IMR-90 (cell line): ENCODE measurements around the gene MAGI1. TPM values are rescaled to one million over a fixed set of nuclear protein-coding genes. Genes with fewer than 3 reads are reported as not detected.

Experiments used
- ATAC-seq: fragments of 200-7000 bp; cut with Tn5 transposase; 2 replicates; pipeline ENCODE4 v1.9.1; 2020; ENCODE audit warnings: low read depth, mild to moderate bottlenecking, moderate library complexity
- BruUV-seq: library from RNA; stranded (reverse); fragments of 400-500 nt; replicated peaks from 2 replicates; lab custom pipeline; 2021; lab: Mats Ljungman, UMichigan
- CTCF ChIA-PET: fragments of 300-600 bp; formaldehyde crosslinking; extraction: SDS; loops from one replicate; lab custom pipeline; 2021; ENCODE audit warnings: antibody characterized with exemption; lab: Yijun Ruan, JAX
- POLR2A ChIA-PET: fragments of 300-600 bp; sonication (Branson Sonifier 250); formaldehyde crosslinking; loops from one replicate; lab custom pipeline; 2022; ENCODE audit warnings: antibody characterized with exemption; ENCODE audit not compliant: unreplicated experiment; lab: Charles Lee
- DNase-seq: peaks from one replicate; pipeline ENCODE4 v3.0.0; 2013
- H2AFZ ChIP-seq: replicated peaks from 2 replicates; pipeline ENCODE3; 2013; ENCODE audit warnings: low read length, mild to moderate bottlenecking; ENCODE audit not compliant: poor library complexity
- H2AK5ac ChIP-seq: 2 replicates; pipeline ENCODE4 v1.6.1; 2013; ENCODE audit warnings: low read depth, low read length, inconsistent platforms
- H2AK9ac ChIP-seq: replicated peaks from 2 replicates; pipeline ENCODE3; 2013; ENCODE audit warnings: mild to moderate bottlenecking, low read depth, low read length, moderate library complexity; ENCODE audit not compliant: poor library complexity
- H2BK120ac ChIP-seq: 2 replicates; pipeline ENCODE4 v1.6.1; 2013; ENCODE audit warnings: low read depth, low read length, inconsistent platforms
- H2BK15ac ChIP-seq: 3 replicates; pipeline ENCODE4 v1.6.1; 2013; ENCODE audit warnings: low read depth, low read length, inconsistent platforms
- H2BK20ac ChIP-seq: 2 replicates; pipeline ENCODE4 v1.6.1; 2013; ENCODE audit warnings: low read depth, mild to moderate bottlenecking, inconsistent platforms, low read length, moderate library complexity
- H2BK5ac ChIP-seq: 2 replicates; pipeline ENCODE4 v1.6.1; 2013; ENCODE audit warnings: mild to moderate bottlenecking, low read depth, low read length, inconsistent platforms; ENCODE audit not compliant: poor library complexity, severe bottlenecking
- H3K14ac ChIP-seq: replicated peaks from 2 replicates; pipeline ENCODE4 v1.6.1; 2013; ENCODE audit warnings: low read depth, low read length, inconsistent platforms
- H3K18ac ChIP-seq: 2 replicates; pipeline ENCODE4 v1.6.1; 2013; ENCODE audit warnings: low read depth, low read length, control low read depth
- H3K23ac ChIP-seq: 2 replicates; pipeline ENCODE4 v1.6.1; 2013; ENCODE audit warnings: low read depth, low read length, inconsistent platforms
- H3K27ac ChIP-seq: 2 replicates; pipeline ENCODE4 v1.5.1; 2013; ENCODE audit warnings: mild to moderate bottlenecking, control low read depth, low read length; ENCODE audit not compliant: insufficient read depth
- H3K27me3 ChIP-seq: 2 replicates; pipeline ENCODE4 v1.6.1; 2013; ENCODE audit warnings: low read length; ENCODE audit not compliant: control insufficient read depth, insufficient read depth
- H3K36me3 ChIP-seq: 2 replicates; pipeline ENCODE4 v1.6.1; 2013; ENCODE audit warnings: low read length, mixed read lengths; ENCODE audit not compliant: control insufficient read depth, insufficient read depth
- H3K4ac ChIP-seq: 2 replicates; pipeline ENCODE4 v1.6.1; 2013; ENCODE audit warnings: low read depth, low read length, inconsistent platforms
- H3K4me1 ChIP-seq: 2 replicates; pipeline ENCODE4 v1.6.1; 2013; ENCODE audit warnings: low read length, mixed read lengths; ENCODE audit not compliant: control insufficient read depth, insufficient read depth
- H3K4me2 ChIP-seq: 2 replicates; pipeline ENCODE4 v1.6.1; 2013; ENCODE audit warnings: low read depth, mild to moderate bottlenecking, control low read depth, low read length, moderate library complexity
- H3K4me3 ChIP-seq: 2 replicates; pipeline ENCODE4 v1.5.1; 2013; ENCODE audit warnings: low read depth, mild to moderate bottlenecking, control low read depth, low read length, moderate library complexity; ENCODE audit not compliant: insufficient read depth
- H3K56ac ChIP-seq: 2 replicates; pipeline ENCODE4 v1.6.1; 2013; ENCODE audit warnings: low read length, inconsistent platforms; ENCODE audit not compliant: insufficient read depth; ENCODE audit errors: extremely low read depth
- H3K79me1 ChIP-seq, 2 experiments: 2 replicates each; pipeline ENCODE4 v1.6.1; 2013; ENCODE audit warnings: low read length in 2 of 2, inconsistent platforms in 1 of 2, low read depth in 1 of 2
- H3K9ac ChIP-seq: 2 replicates; pipeline ENCODE4 v1.6.1; 2013; ENCODE audit warnings: low read depth, low read length, control low read depth
- H3K9me1 ChIP-seq: 2 replicates; pipeline ENCODE4 v1.6.1; 2013; ENCODE audit warnings: low read length, inconsistent platforms; ENCODE audit not compliant: insufficient read depth
- H3K9me3 ChIP-seq: 2 replicates; pipeline ENCODE4 v1.6.1; 2013; ENCODE audit warnings: low read length; ENCODE audit not compliant: control insufficient read depth, insufficient read depth
- H4K20me1 ChIP-seq: 2 replicates; pipeline ENCODE4 v1.6.1; 2013; ENCODE audit warnings: low read length, inconsistent platforms; ENCODE audit not compliant: insufficient read depth
- H4K5ac ChIP-seq: 2 replicates; pipeline ENCODE4 v1.6.1; 2013; ENCODE audit warnings: mild to moderate bottlenecking, low read depth, low read length, control low read depth
- H4K8ac ChIP-seq, 2 experiments: 2 replicates each; pipeline ENCODE4 v1.6.1; 2013; ENCODE audit warnings: low read depth in 2 of 2, low read length in 2 of 2, control low read depth in 1 of 2, inconsistent platforms in 1 of 2
- H4K91ac ChIP-seq: 2 replicates; pipeline ENCODE4 v1.6.1; 2013; ENCODE audit warnings: low read depth, low read length, inconsistent platforms; ENCODE audit not compliant: insufficient read depth
- BHLHE40 ChIP-seq: fragments of 150-350 bp; IDR thresholded peaks from 2 replicates; pipeline ENCODE4 v1.6.1; 2016; ENCODE audit warnings: mild to moderate bottlenecking, low read depth, low read length
- CEBPB ChIP-seq: IDR thresholded peaks from 2 replicates; pipeline ENCODE4 v1.6.1; 2012; ENCODE audit warnings: low read depth, low read length, improper control_type of control experiment
- CTCF ChIP-seq: conservative IDR thresholded peaks from 2 replicates; pipeline ENCODE4 v1.5.1; 2012; ENCODE audit warnings: mild to moderate bottlenecking, low read depth, low read length, improper control_type of control experiment
- ELK1 ChIP-seq: fragments of 150-350 bp; IDR thresholded peaks from 2 replicates; pipeline ENCODE4 v1.6.1; 2016; ENCODE audit warnings: low read depth, mild to moderate bottlenecking, low read length, moderate library complexity, borderline replicate concordance
- FOS ChIP-seq: fragments of 150-350 bp; IDR thresholded peaks from 2 replicates; pipeline ENCODE4 v1.6.1; 2016; ENCODE audit warnings: low read depth, low read length
- MAFK ChIP-seq: IDR thresholded peaks from 2 replicates; pipeline ENCODE4 v1.6.1; 2012; ENCODE audit warnings: low read depth, low read length, improper control_type of control experiment
- MAZ ChIP-seq: IDR thresholded peaks from 2 replicates; pipeline ENCODE4 v1.6.1; 2012; ENCODE audit warnings: low read depth, mild to moderate bottlenecking, low read length, improper control_type of control experiment, moderate library complexity, borderline replicate concordance
- MXI1 ChIP-seq: IDR thresholded peaks from 2 replicates; pipeline ENCODE4 v1.6.1; 2012; ENCODE audit warnings: low read depth, mild to moderate bottlenecking, low read length, moderate library complexity, borderline replicate concordance
- NFE2L2 ChIP-seq: fragments of 150-350 bp; IDR thresholded peaks from 2 replicates; pipeline ENCODE4 v1.6.1; 2016; ENCODE audit warnings: low read depth, mild to moderate bottlenecking, low read length
- POLR2A ChIP-seq: IDR thresholded peaks from 2 replicates; pipeline ENCODE4 v1.6.1; 2012; ENCODE audit warnings: mild to moderate bottlenecking, low read depth, low read length
- RAD21 ChIP-seq: IDR thresholded peaks from 2 replicates; pipeline ENCODE4 v1.6.1; 2012; ENCODE audit warnings: low read length, improper control_type of control experiment
- RCOR1 ChIP-seq: IDR thresholded peaks from 2 replicates; pipeline ENCODE4 v1.6.1; 2012; ENCODE audit warnings: mild to moderate bottlenecking, low read length, improper control_type of control experiment; ENCODE audit not compliant: insufficient replicate concordance
- RFX5 ChIP-seq: IDR thresholded peaks from 2 replicates; pipeline ENCODE4 v1.8.0; 2012; ENCODE audit warnings: low read depth, mild to moderate bottlenecking, low read length, moderate library complexity
- SMC3 ChIP-seq: fragments of 150-350 bp; IDR thresholded peaks from 2 replicates; pipeline ENCODE4 v1.6.1; 2016; ENCODE audit warnings: low read depth, mild to moderate bottlenecking, antibody characterized with exemption, low read length, moderate library complexity
- USF2 ChIP-seq: fragments of 150-350 bp; IDR thresholded peaks from 2 replicates; pipeline ENCODE4 v1.6.1; 2017; ENCODE audit warnings: mild to moderate bottlenecking, antibody characterized with exemption, low read length, low read depth
- WGBS, 2 experiments: methylation state at CpG; one replicate each; pipeline versions ENCODE4 v1.1.5 to v1.1.7; 2013; ENCODE audit warnings: missing lambda C conversion rate in 2 of 2; ENCODE audit not compliant: insufficient read length in 1 of 2; ENCODE audit errors: extremely low coverage in 2 of 2; 5-methylcytosine and 5-hydroxymethylcytosine counted together
- dilution Hi-C: fragments of 300-500 bp; cut with HindIII; formaldehyde crosslinking; loops from one replicate; pipeline ENCODE4 v1.14.3; 2018; ENCODE audit warnings: low sequenced_read_pairs; ENCODE audit not compliant: unreplicated experiment
- in situ Hi-C: fragments of 300-500 bp; cut with MboI; formaldehyde crosslinking; loops from 3 replicates; pipeline ENCODE4 v1.14.3; 2019; ENCODE audit warnings: low sequenced_read_pairs, inconsistent platforms, mixed read lengths
- intact Hi-C: fragments of 100-400 bp; cut with micrococcal nuclease; formaldehyde crosslinking; loops from 2 replicates; pipeline ENCODE4 v1.10.0; 2022
- polyA plus RNA-seq, 3 experiments: library from polyadenylated mRNA; depleted of rRNA; stranded (reverse); fragments of >200 nt; gene quantifications; 2 replicates each; pipeline ENCODE4 v1.2.3, GENCODE V29; 2012; ENCODE audit warnings: low replicate concordance in 1 of 3
- total RNA-seq: library from RNA; depleted of rRNA; stranded (reverse); fragments of >200 nt; gene quantifications from 2 replicates; pipeline ENCODE4 v1.2.3, GENCODE V29; 2012

The MAGI1 gene
- total and polyA plus RNA-seq, 2 of the 4 experiments (the other 2 are of a cell fraction): 14.5 to 24.2 TPM

GRCh38 chr3:65745306-65745705 is 293.4 kb downstream of the MAGI1 start:
- dilution Hi-C loops: no loop called here
- no peak for DNase-seq
- WGBS, 2 experiments: no CpG with 5 or more reads among the region's 2 CpGs
- Histone ChIP-seq H3K27ac (no peak overlapping the region), H2AK9ac (no peak overlapping the region), H3K56ac (no peak overlapping the region), H3K79me1 (peaks cover 26 to 34% of the 10 kb centered on the region in 2 experiments), H3K23ac (no peak overlapping the region), H2BK120ac (no peak overlapping the region), H3K4me2 (no peak overlapping the region), H3K36me3 (no peaks in the 10 kb centered on the region), H4K20me1 (peaks cover 14% of the 10 kb centered on the region; the same call in 1 of the 2 replicates), H2AK5ac (no peak overlapping the region), H3K4ac (no peak overlapping the region), H4K5ac (no peak overlapping the region), H2BK5ac (no peak overlapping the region), H3K4me1 (no peaks in the 10 kb centered on the region; the same call in 1 of the 2 replicates), H3K9me3 (no peaks in the 10 kb centered on the region), H3K9me1 (no peaks in the 10 kb centered on the region), H4K91ac (no peak overlapping the region), H2BK20ac (no peak overlapping the region), H2AFZ (no peak overlapping the region), H3K27me3 (no peaks in the 10 kb centered on the region), H2BK15ac (no peak overlapping the region), H4K8ac (no peak overlapping the region), H3K18ac (no peak overlapping the region), H3K4me3 (no peak overlapping the region), H3K9ac (no peak overlapping the region), H3K14ac (no peak overlapping the region)
- ChIA-PET POLR2A (no interaction called here), CTCF (no interaction called here)
- intact Hi-C loops: no loop called here
- in situ Hi-C loops: loop anchor here (25.0 kb wide), 1 partner anchor 1208 kb away; no protein-coding TSS in a partner anchor
- TF ChIP-seq RFX5 (no peak), MAZ (no peak), POLR2A (no peak), USF2 (no peak), CTCF (no peak), FOS (no peak), BHLHE40 (no peak), MXI1 (no peak), ELK1 (no peak), MAFK (no peak), RAD21 (no peak), SMC3 (no peak), CEBPB (no peak), NFE2L2 (no peak), RCOR1 (no peak)
- ATAC-seq: no peak
- BruUV-seq: no TSS peak
